MM.1S (cell line): ENCODE measurements around the gene SPECC1L.

Source experiments
- DNase-seq: peaks from one replicate; pipeline ENCODE4 v3.0.0-alpha.2; 2015
- H2AFZ ChIP-seq: fragments of 300-600 bp; sonication (generic); 2 replicates; pipeline ENCODE4 v1.6.0; 2016; ENCODE audit warnings: antibody characterized with exemption, low read length
- H3F3A ChIP-seq: fragments of 300-600 bp; sonication (generic); 2 replicates; pipeline ENCODE4 v1.6.1; 2016; ENCODE audit warnings: mild to moderate bottlenecking, antibody characterized with exemption, low read length, moderate library complexity, mixed read lengths; ENCODE audit not compliant: insufficient read depth
- H3K27ac ChIP-seq: fragments of 300-600 bp; sonication (generic); 2 replicates; pipeline ENCODE4 v1.5.1; 2016; ENCODE audit warnings: mild to moderate bottlenecking, low read length
- H3K27me3 ChIP-seq: fragments of 300-600 bp; sonication (generic); replicated peaks from 2 replicates; pipeline ENCODE4 v1.6.0; 2016; ENCODE audit warnings: low read length; ENCODE audit not compliant: insufficient read depth
- H3K36me3 ChIP-seq: fragments of 300-600 bp; sonication (generic); replicated peaks from 2 replicates; pipeline ENCODE4 v1.6.1; 2016; ENCODE audit warnings: mild to moderate bottlenecking, low read length, mixed read lengths; ENCODE audit not compliant: insufficient read depth
- H3K4me1 ChIP-seq: fragments of 300-600 bp; sonication (generic); 2 replicates; pipeline ENCODE4 v1.6.1; 2016; ENCODE audit warnings: low read length, mixed read lengths
- H3K4me2 ChIP-seq: fragments of 300-600 bp; sonication (generic); 2 replicates; pipeline ENCODE4 v1.6.0; 2016; ENCODE audit warnings: low read depth, low read length
- H3K4me3 ChIP-seq: fragments of 300-600 bp; sonication (generic); 2 replicates; pipeline ENCODE4 v1.5.1; 2016; ENCODE audit warnings: low read length, mixed read lengths
- H3K79me2 ChIP-seq: fragments of 300-600 bp; sonication (generic); 2 replicates; pipeline ENCODE4 v1.6.1; 2016; ENCODE audit warnings: mixed run types, low read length, mixed read lengths
- H3K9ac ChIP-seq: fragments of 300-600 bp; sonication (generic); 2 replicates; pipeline ENCODE4 v1.6.1; 2016; ENCODE audit warnings: low read length, mixed read lengths
- H3K9me2 ChIP-seq: fragments of 300-600 bp; sonication (generic); replicated peaks from 2 replicates; pipeline ENCODE4 v1.6.1; 2016; ENCODE audit warnings: mild to moderate bottlenecking, low read length, mixed read lengths; ENCODE audit not compliant: insufficient read depth
- H3K9me3 ChIP-seq: fragments of 300-600 bp; sonication (generic); replicated peaks from 2 replicates; pipeline ENCODE4 v1.6.1; 2016; ENCODE audit warnings: mild to moderate bottlenecking, low read length, mixed read lengths; ENCODE audit not compliant: insufficient read depth
- H4K20me1 ChIP-seq: fragments of 300-600 bp; sonication (generic); 2 replicates; pipeline ENCODE4 v1.6.1; 2016; ENCODE audit warnings: mild to moderate bottlenecking, low read length, moderate library complexity, mixed read lengths; ENCODE audit not compliant: insufficient read depth
- EZH2 ChIP-seq: fragments of 300-600 bp; sonication (generic); optimal IDR thresholded peaks from 2 replicates; pipeline ENCODE3; 2017; ENCODE audit warnings: low read depth, mild to moderate bottlenecking, antibody characterized with exemption, low read length, mixed read lengths
- EZH2phosphoT487 ChIP-seq: fragments of 300-600 bp; sonication (generic); IDR thresholded peaks from 2 replicates; pipeline ENCODE4 v1.6.1; 2018; ENCODE audit warnings: antibody characterized with exemption, low read length
- TF ChIP-seq, protein P1 (sequence below): fragments of 300-600 bp; sonication (generic); IDR thresholded peaks from 2 replicates; pipeline ENCODE4 v1.5.1; 2016; ENCODE audit warnings: antibody characterized with exemption, low read length, mixed read lengths

SPECC1L gene

DNA sequence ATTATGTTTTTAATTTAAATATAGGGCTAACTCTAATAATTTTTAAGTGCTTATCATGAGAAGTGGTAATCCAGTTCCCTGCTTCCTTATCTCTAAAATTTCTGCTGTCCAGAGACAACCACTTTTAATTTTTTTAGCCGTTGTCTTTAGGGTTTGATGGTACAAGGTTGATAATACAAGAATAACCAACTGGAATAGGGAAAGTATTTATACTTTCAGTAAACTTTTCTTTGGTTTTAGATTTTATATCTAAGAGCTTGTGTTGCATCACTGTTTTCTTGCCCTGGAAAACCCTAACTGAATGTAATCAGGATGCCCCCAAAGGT, 110.2 kb downstream of the SPECC1L start:
- no peaks in the 10 kb centered on the region for H4K20me1 ChIP-seq
- H2AFZ ChIP-seq, result no peak overlapping the region
- 0 out of 2 replicates have a peak, but pooled peaks cover 4% of the 10 kb centered on the region for H3K36me3 ChIP-seq
- no peak overlapping the region for H3K4me2 ChIP-seq
- H3K9me3 ChIP-seq, result no peaks in the 10 kb centered on the region
- TF ChIP-seq EZH2 (no peak), EZH2phosphoT487 (no peak)
- TF ChIP-seq, protein P1, sequence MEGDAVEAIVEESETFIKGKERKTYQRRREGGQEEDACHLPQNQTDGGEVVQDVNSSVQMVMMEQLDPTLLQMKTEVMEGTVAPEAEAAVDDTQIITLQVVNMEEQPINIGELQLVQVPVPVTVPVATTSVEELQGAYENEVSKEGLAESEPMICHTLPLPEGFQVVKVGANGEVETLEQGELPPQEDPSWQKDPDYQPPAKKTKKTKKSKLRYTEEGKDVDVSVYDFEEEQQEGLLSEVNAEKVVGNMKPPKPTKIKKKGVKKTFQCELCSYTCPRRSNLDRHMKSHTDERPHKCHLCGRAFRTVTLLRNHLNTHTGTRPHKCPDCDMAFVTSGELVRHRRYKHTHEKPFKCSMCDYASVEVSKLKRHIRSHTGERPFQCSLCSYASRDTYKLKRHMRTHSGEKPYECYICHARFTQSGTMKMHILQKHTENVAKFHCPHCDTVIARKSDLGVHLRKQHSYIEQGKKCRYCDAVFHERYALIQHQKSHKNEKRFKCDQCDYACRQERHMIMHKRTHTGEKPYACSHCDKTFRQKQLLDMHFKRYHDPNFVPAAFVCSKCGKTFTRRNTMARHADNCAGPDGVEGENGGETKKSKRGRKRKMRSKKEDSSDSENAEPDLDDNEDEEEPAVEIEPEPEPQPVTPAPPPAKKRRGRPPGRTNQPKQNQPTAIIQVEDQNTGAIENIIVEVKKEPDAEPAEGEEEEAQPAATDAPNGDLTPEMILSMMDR, result no peak
- H3K4me3 ChIP-seq, result no peak overlapping the region
- DNase-seq, result no peak
- no peaks in the 10 kb centered on the region for H3K27me3 ChIP-seq
- H3F3A ChIP-seq, result peaks cover 5% of the 10 kb centered on the region
- H3K9me2 ChIP-seq, result no peaks in the 10 kb centered on the region
- no peak overlapping the region for H3K27ac ChIP-seq
- H3K9ac ChIP-seq, result no peak overlapping the region
- H3K79me2 ChIP-seq, result peaks cover 10% of the 10 kb centered on the region
- H3K4me1 ChIP-seq, result peaks cover 10% of the 10 kb centered on the region

DNA sequence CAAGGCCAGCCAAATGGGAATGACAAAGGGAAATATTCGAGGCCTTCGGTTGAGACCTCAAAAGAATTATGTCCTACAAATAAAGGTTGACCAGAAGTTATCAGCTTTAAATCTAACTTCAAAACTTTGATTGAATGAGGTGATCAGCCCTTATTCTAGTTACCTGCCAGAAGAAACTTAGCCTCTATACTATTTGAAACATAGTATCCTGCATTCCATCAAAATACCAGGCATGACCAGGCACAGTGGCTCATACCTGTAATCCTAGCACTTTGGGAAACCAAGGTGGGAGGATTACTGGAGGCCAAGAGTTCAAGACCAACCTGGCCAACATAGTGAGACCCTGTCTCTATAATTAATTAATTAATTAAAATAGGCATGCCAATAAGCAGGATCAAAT, 112.4 kb downstream of the SPECC1L start:
- peaks cover 2% of the 10 kb centered on the region; the same call in 1 of the 2 replicates for H3K79me2 ChIP-seq
- no peaks in the 10 kb centered on the region for H3K9me2 ChIP-seq
- no peaks in the 10 kb centered on the region for H3K27me3 ChIP-seq
- no peak for TF ChIP-seq EZH2
- H4K20me1 ChIP-seq, result no peaks in the 10 kb centered on the region
- no peak for DNase-seq
- no peak overlapping the region for H3K27ac ChIP-seq
- no peak overlapping the region for H2AFZ ChIP-seq
- no peak overlapping the region for H3K9ac ChIP-seq
- H3K36me3 ChIP-seq, result no peaks in the 10 kb centered on the region
- H3K4me2 ChIP-seq, result no peak overlapping the region
- no peaks in the 10 kb centered on the region; the same call in 1 of the 2 replicates for H3F3A ChIP-seq
- no peak overlapping the region for H3K4me3 ChIP-seq
- H3K4me1 ChIP-seq, result no peaks in the 10 kb centered on the region
- H3K9me3 ChIP-seq, result no peaks in the 10 kb centered on the region

DNA sequence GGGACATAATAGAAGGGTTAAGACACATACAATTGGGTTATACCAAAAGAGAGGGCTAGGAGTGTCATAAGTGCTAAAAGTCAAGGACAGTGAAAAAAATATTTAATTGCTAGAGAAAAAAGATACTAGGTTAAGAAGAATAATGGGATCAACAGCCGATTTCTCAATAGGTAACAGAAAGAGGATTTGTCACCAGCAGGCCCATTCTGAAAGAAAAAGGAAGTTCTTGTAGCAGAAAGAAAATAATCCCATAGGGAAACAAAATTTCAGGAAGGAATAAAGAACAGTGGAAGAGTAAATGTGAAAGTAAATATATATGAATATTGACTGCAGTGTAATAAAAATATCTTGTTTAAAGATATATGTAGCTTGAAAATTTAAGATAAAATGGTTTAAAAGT, 113.5 kb downstream of the SPECC1L start:
- H3K9me3 ChIP-seq, result no peaks in the 10 kb centered on the region
- TF ChIP-seq, protein P1, result no peak
- no peak for TF ChIP-seq EZH2phosphoT487
- no peak for TF ChIP-seq EZH2
- no peak overlapping the region for H3K4me3 ChIP-seq
- no peaks in the 10 kb centered on the region for H3K36me3 ChIP-seq
- H3K4me2 ChIP-seq, result no peak overlapping the region
- H3K4me1 ChIP-seq, result no peaks in the 10 kb centered on the region
- no peaks in the 10 kb centered on the region for H3K9me2 ChIP-seq
- H4K20me1 ChIP-seq, result no peaks in the 10 kb centered on the region
- no peak overlapping the region for H3K9ac ChIP-seq
- H3F3A ChIP-seq, result no peaks in the 10 kb centered on the region; the same call in 1 of the 2 replicates
- H3K27ac ChIP-seq, result no peak overlapping the region
- H3K27me3 ChIP-seq, result no peaks in the 10 kb centered on the region
- no peak overlapping the region for H2AFZ ChIP-seq
- H3K79me2 ChIP-seq, result peaks cover 2% of the 10 kb centered on the region; the same call in 1 of the 2 replicates
- DNase-seq, result no peak

DNA sequence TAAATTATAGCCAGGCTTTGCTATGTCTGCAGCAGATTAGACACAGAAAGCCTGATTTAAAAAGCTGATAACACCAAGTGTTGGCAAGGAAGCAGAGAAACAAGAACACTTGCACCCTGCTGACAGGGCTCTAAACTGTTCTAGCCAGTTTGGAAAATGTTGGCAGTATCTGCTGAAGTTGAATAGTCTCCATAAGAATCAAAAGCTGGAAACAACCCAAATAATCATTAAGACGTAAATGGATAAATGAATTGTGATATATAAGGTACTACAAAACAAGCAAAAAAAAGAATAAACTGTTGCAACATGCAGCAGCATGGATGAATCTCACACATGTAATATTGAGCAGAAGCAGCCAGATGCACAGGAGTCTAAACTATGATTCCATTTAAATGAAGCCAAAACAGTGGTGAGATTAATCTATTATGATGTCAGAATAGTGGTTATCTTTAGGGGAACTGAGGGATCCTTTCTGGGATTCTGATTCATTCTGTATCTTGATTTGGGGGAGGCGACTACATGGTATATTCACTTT, 116.4 kb downstream of the SPECC1L start:
- no peaks in the 10 kb centered on the region for H3K36me3 ChIP-seq

More for the DNA sequence above, 116.4 kb downstream of the SPECC1L start:
- Histone ChIP-seq H3F3A (no peaks in the 10 kb centered on the region), H3K79me2 (peaks cover 2% of the 10 kb centered on the region; the same call in 1 of the 2 replicates), H3K4me2 (no peak overlapping the region), H3K9me3 (no peaks in the 10 kb centered on the region), H3K27ac (no peak overlapping the region), H3K9me2 (no peaks in the 10 kb centered on the region), H3K9ac (no peak overlapping the region), H3K4me1 (no peaks in the 10 kb centered on the region), H3K4me3 (no peak overlapping the region), H4K20me1 (no peaks in the 10 kb centered on the region), H2AFZ (no peak overlapping the region), H3K27me3 (no peaks in the 10 kb centered on the region)
- no peak for DNase-seq
- TF ChIP-seq, protein P1, result no peak
